CD4-positive, alpha-beta T cell treated with Interleukin-6 at 100 ng/mL for 8 hours (primary cell): Measurements from ENCODE around the gene ZNF322.

Source experiments
- DNase-seq: peaks from one replicate; pipeline ENCODE4 v3.0.0-alpha.2; 2020; ENCODE audit warnings: mixed read lengths, low spot score

Gene ZNF322

GRCh38 chr6:26588965-26589364 is 70.6 kb downstream of the ZNF322 start:
- DNase-seq, result no peak
